ENCODE measurements around the gene CBLN3. TPM values are rescaled to one million over a fixed set of nuclear protein-coding genes. Genes with fewer than 3 reads are reported as not detected.
A peak's percentile ranks its signal among the peaks of the same experiment; 100 is the strongest.

Gene CBLN3
- total and polyA plus RNA-seq, 11 donors = 0.38 to 4.9 (median 0.80) TPM

DNA sequence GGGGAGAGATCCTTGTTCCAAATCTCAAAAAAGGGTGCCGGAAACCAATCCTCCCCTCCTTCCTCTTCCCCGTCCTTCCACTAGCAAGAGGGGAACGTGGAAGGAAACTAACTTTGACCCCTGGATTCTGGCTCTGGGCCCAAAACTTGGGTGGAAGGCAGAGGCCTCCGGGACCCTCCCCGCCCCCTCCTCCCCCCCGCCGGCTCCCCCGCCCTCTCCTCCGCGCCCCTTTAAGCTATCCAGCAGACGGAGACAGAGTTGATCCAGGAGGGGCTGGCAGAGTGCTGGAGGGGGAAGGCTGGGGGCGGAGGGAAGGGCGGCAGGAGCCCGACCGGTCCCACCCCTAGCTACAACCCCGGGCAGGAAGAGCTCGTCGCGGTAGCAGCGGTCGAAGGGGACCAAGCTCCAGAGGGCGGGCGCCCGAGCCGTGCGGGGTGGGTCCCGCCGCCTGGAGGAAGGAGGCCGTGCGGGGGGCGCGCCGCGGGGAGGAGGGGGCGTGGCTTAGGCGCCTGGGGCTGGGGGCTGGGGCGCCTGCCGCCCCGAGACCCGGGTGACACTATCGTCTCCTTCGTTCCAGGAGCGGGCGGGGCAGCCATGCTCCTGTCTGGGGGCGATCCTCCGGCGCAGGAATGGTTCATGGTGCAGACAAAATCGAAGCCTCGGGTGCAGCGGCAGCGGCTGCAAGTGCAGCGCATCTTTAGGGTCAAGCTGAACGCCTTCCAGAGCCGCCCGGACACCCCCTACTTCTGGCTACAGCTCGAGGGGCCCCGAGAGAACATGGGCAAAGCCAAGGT lies 30.6 kb downstream of the CBLN3 start, which contains the start of gene NYNRIN:
NYNRIN (plus strand) TSS at position 351 of the 794 bp plus-strand sequence; CDS start at position 595, 244 bp downstream.
- Histone ChIP-seq H3K9me3 (no peaks in the 10 kb centered on the region), H3K27me3 (no peaks in the 10 kb centered on the region), H3K4me3 (peak within 1 kb of the TSS; percentile 63 to 88 (median 78)), H3K36me3 (no peaks in the 10 kb centered on the region), H3K27ac (peak within 1 kb of the TSS; percentile 58 to 91 (median 85)), H3K4me1 (peaks cover 0 to 63% (median 47%) of the 10 kb centered on the region in 12 donors)
- WGBS, 4 donors = 1 to 5% (median 2%) methylated on average over 31 to 54 of the region's 57 CpGs
- ATAC-seq (peak; percentile 83 to 90 (median 84)), DNase-seq (peak; percentile 79 to 86 (median 84))
- TF ChIP-seq POLR2A (IDR thresholded peaks at IDR 0.05) (peak in 1 of 2 donors; percentile 47), CTCF (IDR thresholded peaks at IDR 0.05) (no peak)
- intact Hi-C loops (cut with DNase I) = loop anchor here in 3 of 10 donors (1.0 to 2.0 kb wide), 3 partner anchors 30 to 33 kb away; partner anchors contain the start of genes CBLN3 (in 1 of the 3) and KHNYN (in 1 of the 3)

GRCh38 chr14:24398293-24398652 lies 31.2 kb downstream of the CBLN3 start:
- Histone ChIP-seq H3K4me3 (peak overlapping the region in 11 of 12 donors; percentile 63 to 88 (median 78)), H3K27ac (peak overlapping the region; percentile 58 to 91 (median 85)), H3K36me3 (no peaks in the 10 kb centered on the region), H3K27me3 (no peaks in the 10 kb centered on the region), H3K9me3 (no peaks in the 10 kb centered on the region), H3K4me1 (peaks cover 0 to 58% (median 41%) of the 10 kb centered on the region in 12 donors)
- TF ChIP-seq POLR2A (IDR thresholded peaks at IDR 0.05) = no peak
- TF ChIP-seq CTCF (IDR thresholded peaks at IDR 0.05) = no peak
- 23 to 26% (median 25%) methylated on average over 6 to 7 of the region's 7 CpGs for WGBS, 4 donors
- intact Hi-C loops (cut with DNase I) = loop anchor here in 3 of 10 donors (1.0 to 2.0 kb wide), 3 partner anchors 31 to 32 kb away; partner anchors contain the start of genes CBLN3 (in 1 of the 3) and KHNYN (in 1 of the 3)
- ATAC-seq (peak; percentile 48 to 78 (median 62)), DNase-seq (peak; percentile 57 to 79 (median 72))

GRCh38 chr14:24397639-24398292 lies 31.7 kb downstream of the CBLN3 start:
- Histone ChIP-seq H3K36me3 (no peaks in the 10 kb centered on the region), H3K4me1 (peaks cover 0 to 53% (median 36%) of the 10 kb centered on the region in 12 donors), H3K27ac (peak overlapping the region; percentile 58 to 91 (median 85)), H3K27me3 (no peaks in the 10 kb centered on the region), H3K4me3 (peak overlapping the region in 11 of 12 donors; percentile 63 to 88 (median 78)), H3K9me3 (no peaks in the 10 kb centered on the region)
- DNase-seq = no peak
- TF ChIP-seq CTCF (IDR thresholded peaks at IDR 0.05) = no peak
- no peak for TF ChIP-seq POLR2A (IDR thresholded peaks at IDR 0.05)
- WGBS, 4 donors = 53 to 75% (median 61%) methylated on average over 4 to 6 of the region's 6 CpGs
- intact Hi-C loops (cut with DNase I) = loop anchor here in 3 of 10 donors (1.0 to 2.0 kb wide), 3 partner anchors 31 kb away; partner anchors contain the start of genes CBLN3 (in 1 of the 3) and KHNYN (in 1 of the 3)
- no peak for ATAC-seq
